HFF-Myc (cell line): ENCODE results near the gene PARP16.
"Not testable (repeated sequence)": the region's sequence is repeated elsewhere in the genome, so short reads cannot be mapped to it uniquely, and the experiment has no call there.

Experiments
- DNase-seq: peaks from one replicate; pipeline ENCODE4 v3.0.0-alpha.2; 2011; ENCODE audit warnings: low read depth; ENCODE audit errors: extremely low read depth
- H3K4me3 ChIP-seq: replicated peaks from 2 replicates; pipeline ENCODE4 v1.5.1; 2011; ENCODE audit warnings: low read depth, mild to moderate bottlenecking, control low read depth, low read length
- CTCF ChIP-seq: IDR thresholded peaks from 2 replicates; pipeline ENCODE4 v1.5.1; 2012; ENCODE audit warnings: mild to moderate bottlenecking, low read depth, low read length, control low read depth; ENCODE audit errors: missing control alignments

PARP16 gene

DNA sequence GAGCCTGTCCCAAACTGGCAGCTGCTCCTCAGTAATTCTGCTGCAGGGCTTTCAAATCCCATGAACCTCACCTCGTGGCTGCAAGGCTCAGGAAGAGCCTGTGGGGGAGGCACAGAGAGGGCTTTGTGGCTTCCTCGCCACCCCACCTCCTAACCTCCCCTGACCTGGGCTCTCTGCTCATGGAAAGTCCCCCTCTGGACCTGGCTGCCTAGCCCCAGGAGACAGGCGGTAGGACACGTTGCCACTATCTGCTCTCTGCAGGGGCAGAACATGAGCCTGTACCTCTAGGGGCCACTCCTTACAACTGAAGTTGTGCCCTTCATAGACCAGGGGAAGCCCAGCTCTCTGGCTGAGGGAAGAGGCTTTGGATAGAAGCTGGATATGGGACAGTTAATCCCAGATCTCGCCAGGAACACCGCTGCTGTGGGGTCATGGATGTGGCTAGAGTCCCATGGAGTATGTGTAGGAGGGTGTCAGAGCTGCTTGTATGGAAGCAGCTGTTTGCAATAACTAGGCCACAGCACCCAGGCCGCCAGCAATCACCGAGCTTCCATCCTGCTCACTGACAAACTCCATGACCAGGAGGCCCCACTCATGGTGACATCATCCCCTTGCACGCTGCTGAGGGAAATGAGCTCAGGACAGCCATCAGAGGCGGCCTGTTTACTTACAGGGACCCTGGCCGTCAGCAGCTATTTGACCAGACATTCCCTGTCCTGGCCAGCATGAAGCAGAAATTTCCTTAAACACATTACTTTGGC, 41.4 kb downstream of the PARP16 start:
- no peak for DNase-seq
- H3K4me3 ChIP-seq: no peak overlapping the region
- TF ChIP-seq CTCF: no peak

- no peak for DNase-seq
- TF ChIP-seq CTCF: no peak
- H3K4me3 ChIP-seq: no peak overlapping the region
Measured at GRCh38 chr15:65244638-65245037, 42.0 kb downstream of the PARP16 start.

GRCh38 chr15:65236443-65236842, 50.2 kb downstream of the PARP16 start:
- DNase-seq, H3K4me3 ChIP-seq: not testable (repeated sequence)

- DNase-seq: no peak
- TF ChIP-seq CTCF: no peak
- no peak overlapping the region for H3K4me3 ChIP-seq
Measured at GRCh38 chr15:65233696-65234095, 53.0 kb downstream of the PARP16 start.

DNA sequence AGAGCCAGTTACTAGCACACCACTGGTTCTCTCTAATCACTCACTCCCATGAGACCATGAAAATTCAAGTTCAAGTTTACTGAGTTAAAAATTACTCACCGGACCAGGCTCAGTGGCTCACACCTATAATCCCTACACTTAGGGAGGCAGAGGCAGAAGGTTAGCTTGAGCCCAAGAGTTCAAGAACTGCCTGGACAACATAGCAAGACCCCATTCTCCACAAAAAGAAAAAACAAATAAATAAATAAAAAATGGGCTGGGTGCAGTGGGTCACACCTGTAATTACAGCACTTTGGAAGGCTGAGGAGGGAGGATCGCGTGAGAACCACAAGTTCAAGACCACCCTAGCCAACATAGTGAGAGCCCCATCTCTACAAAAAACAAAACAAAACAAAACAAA, 54.2 kb downstream of the PARP16 start:
- DNase-seq: no peak
- no peak overlapping the region for H3K4me3 ChIP-seq
- no peak for TF ChIP-seq CTCF

DNA sequence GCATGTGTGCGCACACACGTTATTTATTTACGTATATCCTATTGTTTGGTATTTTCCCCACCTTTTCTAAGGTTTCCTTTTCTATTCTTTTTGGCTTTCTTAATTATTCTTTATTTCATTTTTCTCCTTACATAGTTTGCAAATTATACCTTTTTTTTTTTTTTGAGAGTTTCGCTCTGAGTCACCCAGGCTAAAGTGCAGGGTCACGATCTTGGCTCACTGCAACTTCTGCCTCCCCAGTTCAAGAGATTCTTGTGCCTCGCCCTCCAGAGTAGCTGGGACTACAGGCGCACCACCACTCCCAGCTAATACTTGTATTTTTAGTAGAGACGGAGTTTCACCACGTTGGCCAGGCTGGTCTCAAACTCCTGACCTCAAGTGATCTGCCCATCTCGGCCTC, 55.4 kb downstream of the PARP16 start:
- H3K4me3 ChIP-seq: no peak overlapping the region
- DNase-seq: no peak
- TF ChIP-seq CTCF: no peak

DNA sequence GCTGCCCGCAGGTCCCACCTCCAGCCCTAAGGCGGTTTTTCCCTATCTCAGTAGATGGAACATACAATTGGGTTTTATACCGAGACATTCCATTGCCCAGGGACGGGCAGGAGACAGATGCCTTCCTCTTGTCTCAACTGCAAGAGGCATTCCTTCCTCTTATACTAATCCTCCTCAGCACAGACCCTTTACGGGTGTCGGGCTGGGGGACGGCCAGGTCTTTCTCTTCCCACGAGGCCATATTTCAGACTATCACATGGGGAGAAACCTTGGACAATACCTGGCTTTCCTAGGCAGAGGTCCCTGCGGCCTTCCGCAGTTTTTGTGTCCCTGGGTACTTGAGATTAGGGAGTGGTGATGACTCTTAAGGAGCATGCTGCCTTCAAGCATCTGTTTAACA, 59.8 kb downstream of the PARP16 start:
- not testable (repeated sequence) for H3K4me3 ChIP-seq, DNase-seq

GRCh38 chr15:65226221-65226620, 60.5 kb downstream of the PARP16 start:
- DNase-seq: no peak
- TF ChIP-seq CTCF: no peak
- H3K4me3 ChIP-seq: no peak overlapping the region
